ENCODE measurements around the gene SNAP25. TPM values are rescaled to one million over a fixed set of nuclear protein-coding genes. Genes with fewer than 3 reads are reported as not detected.

The SNAP25 gene
- total RNA-seq, 4 donors from 2014 or later, result 2.9 to 4.8 (median 3.9) TPM

GRCh38 chr20:10221021-10221420 lies 2.4 kb downstream of the SNAP25 start:
- Histone ChIP-seq H3K36me3 (no peaks in the 10 kb centered on the region), H3K27me3 (peaks cover 4 to 61% (median 20%) of the 10 kb centered on the region in 4 donors), H3K27ac (replicated peaks in 1 of 4) (no peak overlapping the region), H3K4me3 (no peak overlapping the region), H3K9me3 (no peaks in the 10 kb centered on the region), H3K4me1 (peaks cover 5 to 25% (median 18%) of the 10 kb centered on the region in 4 donors)
- intact Hi-C loops (cut with DNase I), result no loop called here
- 89% methylated on average over 6 of the region's 6 CpGs for WGBS
- TF ChIP-seq POLR2A (IDR thresholded peaks at IDR 0.05; ENCODE audit: low read depth) (no peak), CTCF (IDR thresholded peaks at IDR 0.05) (no peak), EP300 (IDR thresholded peaks at IDR 0.05) (no peak), POLR2AphosphoS5 (IDR thresholded peaks at IDR 0.05) (no peak)
- no peak for DNase-seq (ENCODE audit: extremely low spot score)

- H3K4me3 ChIP-seq, result no peak overlapping the region
- peaks cover 0 to 25% (median 0%) of the 10 kb centered on the region in 4 donors for H3K27me3 ChIP-seq
- no peaks in the 10 kb centered on the region for H3K4me1 ChIP-seq
- TF ChIP-seq POLR2A (IDR thresholded peaks at IDR 0.05; ENCODE audit: low read depth), result no peak
- TF ChIP-seq POLR2AphosphoS5 (IDR thresholded peaks at IDR 0.05), result no peak
- no peak for TF ChIP-seq EP300 (IDR thresholded peaks at IDR 0.05)
- TF ChIP-seq CTCF (IDR thresholded peaks at IDR 0.05), result no peak
- no peak for DNase-seq (ENCODE audit: extremely low spot score)
- no peak overlapping the region for H3K27ac ChIP-seq (replicated peaks in 1 of 4)
- H3K9me3 ChIP-seq, result no peaks in the 10 kb centered on the region
- intact Hi-C loops (cut with DNase I), result no loop called here
- no peaks in the 10 kb centered on the region for H3K36me3 ChIP-seq
- WGBS, result 87% methylated on average over 1 of the region's 1 CpG
Observed at GRCh38 chr20:10225439-10226060, 6.9 kb downstream of the SNAP25 start.

- Histone ChIP-seq H3K27me3 (peaks cover 0 to 2% (median 0%) of the 10 kb centered on the region in 4 donors), H3K4me1 (no peaks in the 10 kb centered on the region), H3K36me3 (no peaks in the 10 kb centered on the region), H3K9me3 (no peaks in the 10 kb centered on the region), H3K27ac (replicated peaks in 1 of 4) (no peak overlapping the region), H3K4me3 (no peak overlapping the region)
- peak; percentile 60 for DNase-seq (ENCODE audit: extremely low spot score)
- 78% methylated on average over 2 of the region's 2 CpGs for WGBS
- intact Hi-C loops (cut with DNase I), result no loop called here
- TF ChIP-seq EP300 (IDR thresholded peaks at IDR 0.05) (no peak), POLR2A (IDR thresholded peaks at IDR 0.05; ENCODE audit: low read depth) (no peak), POLR2AphosphoS5 (IDR thresholded peaks at IDR 0.05) (no peak), CTCF (IDR thresholded peaks at IDR 0.05) (no peak)
Observed at GRCh38 chr20:10228330-10228729, 9.7 kb downstream of the SNAP25 start.

- TF ChIP-seq POLR2AphosphoS5 (IDR thresholded peaks at IDR 0.05), result no peak
- no peak for TF ChIP-seq CTCF (IDR thresholded peaks at IDR 0.05)
- TF ChIP-seq EP300 (IDR thresholded peaks at IDR 0.05), result no peak
- TF ChIP-seq POLR2A (IDR thresholded peaks at IDR 0.05; ENCODE audit: low read depth), result no peak
- Histone ChIP-seq H3K27me3 (no peaks in the 10 kb centered on the region), H3K9me3 (no peaks in the 10 kb centered on the region), H3K36me3 (no peaks in the 10 kb centered on the region), H3K4me1 (no peaks in the 10 kb centered on the region), H3K4me3 (no peak overlapping the region), H3K27ac (replicated peaks in 1 of 4) (no peak overlapping the region)
- DNase-seq (ENCODE audit: extremely low spot score), result no peak
- intact Hi-C loops (cut with DNase I), result no loop called here
Observed at GRCh38 chr20:10231290-10231689, 12.7 kb downstream of the SNAP25 start.

Data from esophagus muscularis mucosa (tissue), 4 donors.